NCI-H69 (cell line): ENCODE data around the gene LSM3.

ENCODE experiments used
- DNase-seq: peaks from one replicate; lab custom pipeline; 2025; lab: John Stamatoyannopoulos, UW

The LSM3 gene

DNA sequence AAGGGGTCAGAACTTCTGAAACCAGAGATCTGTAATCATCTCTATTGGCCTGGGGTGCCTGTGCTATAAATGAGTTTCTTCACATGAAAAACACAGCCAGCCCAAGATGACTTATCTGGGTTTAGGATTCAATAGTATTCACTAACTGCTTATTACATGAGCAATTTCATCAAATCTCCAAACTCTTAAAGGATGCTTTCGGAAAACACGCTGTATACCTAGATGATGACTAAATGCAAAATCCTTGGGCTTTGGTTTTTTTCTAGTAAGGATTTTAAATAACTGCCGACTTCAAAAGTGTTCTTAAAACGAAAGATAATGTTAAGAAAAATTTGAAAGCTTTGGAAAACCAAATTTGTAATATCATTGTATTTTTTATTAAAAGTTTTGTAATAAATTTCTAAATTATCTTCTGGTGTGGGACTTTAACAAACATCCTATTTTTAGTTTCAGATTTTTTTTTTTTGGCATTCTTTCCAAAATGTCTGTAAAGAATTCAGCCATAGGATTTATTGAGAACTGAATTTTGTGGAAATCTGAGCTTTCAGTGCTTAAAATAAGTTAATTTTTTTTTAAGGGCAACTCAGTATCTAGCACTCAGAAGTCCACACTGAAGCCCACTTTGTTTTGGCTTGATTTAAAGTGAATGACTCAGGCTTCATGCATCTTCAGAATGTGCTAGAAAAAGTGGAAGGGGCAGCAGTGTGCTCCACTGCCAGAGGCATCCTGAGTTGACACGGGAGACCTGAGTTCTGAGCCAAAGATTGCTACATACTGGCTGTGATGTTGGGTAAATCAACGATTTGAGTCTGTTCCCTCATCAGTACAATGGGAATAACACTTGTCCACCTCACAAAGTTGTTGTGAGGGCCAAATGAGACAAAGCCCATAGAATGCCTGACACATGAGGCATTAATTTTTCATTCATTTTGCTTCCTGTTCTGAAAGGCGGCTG, 35.1 kb upstream of the LSM3 start:
- DNase-seq = no peak

DNA sequence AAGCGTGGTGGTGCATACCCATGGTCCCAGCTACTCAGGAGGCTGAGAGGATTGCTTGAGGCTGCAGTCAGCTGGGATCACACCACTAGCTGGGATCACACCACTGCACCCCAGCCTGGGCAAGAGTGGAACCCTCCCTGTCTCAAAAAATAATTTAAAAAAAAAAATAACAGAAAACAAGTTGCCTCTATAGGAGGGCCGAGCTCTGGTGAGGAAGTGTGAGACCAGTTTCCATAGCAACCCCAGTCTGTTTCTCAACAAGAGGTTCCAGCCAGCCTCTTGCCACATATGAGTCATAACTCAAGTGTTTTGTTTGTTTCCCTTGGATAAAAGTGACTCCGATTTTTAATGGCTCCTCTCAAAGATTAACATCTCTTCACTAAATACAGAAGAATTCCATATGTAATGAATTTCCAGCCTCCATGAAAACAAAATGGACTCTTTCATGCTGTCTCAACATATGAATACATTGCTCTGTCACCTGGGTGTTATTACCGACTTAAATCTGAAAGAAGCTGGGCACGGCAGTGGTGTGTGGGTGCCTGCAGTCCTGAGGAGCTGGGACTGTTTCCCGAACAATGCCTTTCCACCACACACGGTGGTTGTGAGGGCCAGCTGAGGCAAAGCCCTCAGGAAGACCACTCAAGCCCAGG, 34.1 kb upstream of the LSM3 start:
- DNase-seq = peak; percentile 35

DNA sequence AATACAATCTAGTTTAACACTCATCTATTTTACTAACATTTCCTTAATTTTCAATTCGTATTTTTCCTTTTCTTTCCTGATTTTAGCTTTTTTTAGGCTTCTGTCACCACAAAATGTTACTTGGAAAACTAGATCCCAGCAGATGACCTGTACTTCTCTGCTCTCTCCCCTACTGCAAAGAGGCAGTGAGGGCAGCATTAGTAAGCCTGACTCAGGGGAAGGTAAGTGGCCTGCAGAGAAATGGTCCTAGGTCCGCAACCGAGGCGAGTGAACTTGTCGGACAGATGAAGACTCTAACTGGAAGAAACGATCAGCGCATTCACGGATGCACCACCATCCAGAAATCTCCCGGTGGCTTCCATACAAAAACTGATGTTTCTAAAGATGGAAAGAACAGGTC, 33.4 kb upstream of the LSM3 start:
- no peak for DNase-seq

DNA sequence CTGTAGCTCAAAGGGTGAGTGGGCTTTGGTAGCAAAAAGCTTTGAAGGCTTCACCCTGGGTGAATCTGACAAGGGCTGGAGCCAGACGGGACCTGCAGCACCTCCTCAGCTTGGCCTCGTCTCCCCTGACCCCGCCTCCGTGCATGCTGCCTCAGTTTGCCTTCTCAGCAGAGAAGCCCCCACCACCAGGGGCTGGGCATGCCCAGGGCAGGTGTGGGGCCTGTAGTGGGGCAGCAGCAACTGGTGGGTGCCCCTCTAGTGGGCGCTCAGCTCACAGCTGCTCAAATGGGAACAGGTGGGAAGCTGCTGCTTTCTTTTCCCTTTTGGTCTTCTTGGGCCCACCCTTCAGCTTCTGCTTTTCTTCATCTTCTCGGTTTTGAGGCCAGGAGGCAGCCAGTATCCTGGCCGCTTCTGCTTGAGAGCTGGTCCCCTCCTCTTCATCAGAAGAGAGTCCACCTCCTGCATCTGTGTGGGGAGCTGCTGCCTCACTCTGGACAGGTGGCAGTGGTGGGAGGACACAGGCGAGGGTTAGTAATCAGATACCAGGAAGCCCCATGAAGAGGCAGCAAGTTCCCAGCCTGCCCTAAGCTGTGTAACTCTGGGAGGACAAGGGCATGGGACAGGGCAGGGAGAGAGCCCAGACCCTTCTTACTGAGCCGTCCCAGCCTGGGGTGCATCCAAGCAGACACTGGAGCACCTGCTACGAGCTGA, 32.8 kb upstream of the LSM3 start:
- no peak for DNase-seq

DNA sequence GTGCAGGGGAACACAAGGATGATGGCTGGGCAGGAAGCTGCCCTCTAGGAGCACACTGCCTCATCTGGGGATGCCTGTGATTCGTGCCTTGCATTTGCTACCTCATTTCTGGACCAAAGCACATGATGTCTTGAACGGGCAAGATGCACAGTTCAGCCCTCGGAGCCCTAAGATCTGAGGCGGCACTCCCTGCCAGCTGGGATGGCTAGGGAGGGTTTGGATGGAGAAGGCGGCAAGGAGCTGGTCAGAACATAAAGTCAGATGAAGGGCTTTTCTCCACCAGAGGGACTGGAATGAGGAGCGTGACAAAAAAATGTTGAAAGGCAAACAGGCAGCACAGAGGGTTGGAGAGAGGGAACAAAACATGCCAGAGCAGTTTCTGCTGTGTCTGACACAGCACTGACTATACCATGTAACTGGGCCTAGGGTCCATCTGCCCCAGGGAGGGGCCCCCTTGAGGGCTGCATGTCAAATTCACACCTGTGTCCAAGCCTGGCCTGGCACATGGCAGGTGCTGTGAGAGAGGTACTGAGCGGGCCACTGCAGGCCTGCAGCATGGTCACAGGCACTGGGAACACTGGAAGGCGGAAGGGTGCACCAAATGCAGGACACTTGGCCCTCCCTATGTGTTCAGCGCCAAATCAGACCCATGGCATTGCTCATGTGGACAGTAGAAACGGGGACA, 32.1 kb upstream of the LSM3 start:
- no peak for DNase-seq

DNA sequence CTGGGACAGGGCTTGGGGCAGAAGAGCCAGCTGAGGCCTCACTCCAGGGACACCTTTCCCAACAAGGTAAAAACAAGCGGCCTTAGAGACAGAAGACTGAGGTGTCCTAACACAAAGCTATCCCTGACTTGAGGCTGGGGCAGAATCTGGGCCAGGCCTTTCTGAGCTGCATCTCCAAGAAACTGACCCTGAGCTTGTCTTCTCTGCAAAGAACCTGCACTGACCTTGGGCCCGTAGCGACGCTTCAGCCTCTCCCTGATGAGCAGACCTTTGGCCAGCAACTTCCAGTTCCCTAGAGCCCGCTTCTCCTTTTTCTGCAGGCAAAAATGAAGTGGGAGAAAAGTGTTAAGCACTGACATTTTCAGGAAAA, 31.6 kb upstream of the LSM3 start:
- DNase-seq = no peak

DNA sequence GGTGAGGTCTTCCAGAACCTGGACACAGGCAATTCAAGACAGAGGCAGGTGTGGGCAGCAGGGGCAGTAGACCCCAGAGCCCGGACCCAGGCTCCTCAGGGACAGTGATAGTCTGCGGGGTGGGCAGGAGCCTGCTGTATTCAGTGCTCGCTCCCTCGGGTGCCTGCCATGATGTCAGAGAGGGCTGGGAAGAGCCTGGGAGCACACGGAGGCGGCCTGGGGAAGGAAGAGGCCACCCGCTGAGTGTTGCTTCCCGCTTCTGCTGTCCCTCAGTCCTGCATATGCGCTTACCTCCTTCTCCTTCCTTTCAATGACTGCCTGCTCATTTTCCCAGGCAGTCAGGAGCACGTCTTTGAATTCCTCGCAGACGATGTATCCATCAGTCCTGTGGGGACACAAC, 31.0 kb upstream of the LSM3 start:
- DNase-seq = no peak

DNA sequence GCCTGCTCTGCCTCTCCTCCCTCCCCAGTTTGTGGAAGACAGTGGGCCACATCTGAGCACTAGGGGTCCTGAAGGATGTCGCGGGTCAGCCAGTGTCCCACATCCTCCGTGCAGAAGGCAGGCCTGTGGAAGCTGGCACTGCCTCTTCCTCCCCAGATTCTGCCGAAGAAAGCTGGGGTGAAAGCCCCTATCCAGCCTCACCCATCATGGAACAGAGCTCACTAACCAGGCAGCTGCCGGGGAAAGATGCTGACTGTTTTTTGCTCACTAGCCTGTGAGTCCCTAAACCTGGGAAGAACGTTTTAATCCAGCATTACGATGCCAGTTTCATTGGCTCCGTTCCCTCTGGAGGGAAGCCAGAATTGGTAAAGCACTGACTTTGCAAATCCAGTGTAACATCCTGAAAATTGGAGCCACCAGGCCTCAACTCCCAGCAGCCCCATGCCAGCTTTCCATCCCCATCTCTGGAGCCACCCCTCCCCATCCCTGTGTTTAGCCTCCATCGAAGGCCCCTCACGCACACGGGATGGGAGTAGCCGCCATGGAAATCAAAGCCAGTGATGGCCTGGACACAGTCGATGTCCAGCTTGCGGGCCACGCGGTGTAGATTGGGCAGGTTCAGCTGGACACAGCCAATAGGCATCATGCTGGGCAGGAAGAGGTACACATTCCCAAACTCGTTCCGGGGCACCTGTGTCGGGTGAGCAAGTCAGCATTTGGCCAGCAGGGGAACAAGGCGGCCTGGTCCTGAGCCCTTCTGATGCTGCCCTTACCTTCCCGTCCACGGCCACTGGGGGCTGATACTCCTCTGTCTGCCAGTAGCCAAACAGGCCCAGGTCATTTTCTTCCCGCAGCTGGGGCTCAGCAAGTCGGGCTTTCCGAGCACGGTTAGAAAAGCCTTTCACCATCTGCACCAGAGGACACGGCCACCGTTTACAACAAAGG, 30.3 kb upstream of the LSM3 start:
- no peak for DNase-seq

DNA sequence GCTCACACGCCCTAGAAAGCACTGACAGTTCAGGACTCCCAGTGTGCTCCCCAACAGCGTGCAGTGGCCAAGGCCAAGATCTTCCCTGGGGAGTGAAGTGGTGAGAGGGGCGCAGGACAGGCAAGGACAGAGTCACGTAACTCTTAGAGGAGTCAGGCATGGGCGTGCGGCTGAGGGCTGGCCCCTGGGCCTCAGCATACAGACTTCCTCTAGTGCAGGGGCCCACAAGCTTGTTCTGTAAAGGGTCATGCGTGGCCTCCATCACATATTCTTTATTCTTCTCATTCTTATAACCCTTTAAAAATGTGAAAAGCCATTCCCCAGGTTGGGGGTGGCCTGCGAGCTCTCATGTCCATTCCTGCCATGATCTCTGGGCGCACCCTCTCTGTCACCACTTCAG, 28.5 kb upstream of the LSM3 start:
- DNase-seq = no peak

DNA sequence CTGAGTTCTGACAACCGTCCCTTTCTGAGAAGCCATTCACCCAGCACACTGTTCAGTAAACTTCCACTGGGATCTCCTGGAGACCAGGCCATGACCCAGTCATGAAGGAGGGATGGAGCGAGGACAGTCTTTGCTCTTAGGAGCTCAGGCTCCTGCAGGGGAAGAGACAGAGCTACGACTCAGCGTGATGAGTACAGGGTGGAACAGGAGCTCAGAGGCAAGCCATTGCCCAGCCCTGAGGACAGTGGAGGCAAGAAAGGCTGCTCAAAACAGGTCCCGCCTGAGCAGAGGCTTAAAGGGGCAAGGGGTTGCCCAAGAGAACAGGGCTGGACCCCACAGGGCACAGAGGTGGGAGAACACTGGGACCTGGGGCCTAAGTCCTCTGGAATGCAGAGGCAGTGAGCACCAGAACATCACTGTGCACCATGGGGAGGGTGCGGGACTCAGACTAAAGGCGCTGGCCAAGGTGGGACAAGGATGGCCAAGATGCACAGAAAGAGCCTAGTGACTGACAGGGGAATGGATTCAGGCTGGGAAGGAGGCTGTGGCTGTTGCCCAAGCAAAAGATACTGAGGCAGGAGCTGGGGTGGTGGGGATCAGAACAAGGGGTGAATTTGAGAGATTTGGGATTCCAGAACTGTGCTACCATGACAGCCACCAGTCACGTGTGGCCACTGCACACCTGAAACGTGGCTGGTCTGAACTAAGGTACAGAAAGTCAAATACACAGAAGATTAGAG, 28.0 kb upstream of the LSM3 start:
- no peak for DNase-seq

DNA sequence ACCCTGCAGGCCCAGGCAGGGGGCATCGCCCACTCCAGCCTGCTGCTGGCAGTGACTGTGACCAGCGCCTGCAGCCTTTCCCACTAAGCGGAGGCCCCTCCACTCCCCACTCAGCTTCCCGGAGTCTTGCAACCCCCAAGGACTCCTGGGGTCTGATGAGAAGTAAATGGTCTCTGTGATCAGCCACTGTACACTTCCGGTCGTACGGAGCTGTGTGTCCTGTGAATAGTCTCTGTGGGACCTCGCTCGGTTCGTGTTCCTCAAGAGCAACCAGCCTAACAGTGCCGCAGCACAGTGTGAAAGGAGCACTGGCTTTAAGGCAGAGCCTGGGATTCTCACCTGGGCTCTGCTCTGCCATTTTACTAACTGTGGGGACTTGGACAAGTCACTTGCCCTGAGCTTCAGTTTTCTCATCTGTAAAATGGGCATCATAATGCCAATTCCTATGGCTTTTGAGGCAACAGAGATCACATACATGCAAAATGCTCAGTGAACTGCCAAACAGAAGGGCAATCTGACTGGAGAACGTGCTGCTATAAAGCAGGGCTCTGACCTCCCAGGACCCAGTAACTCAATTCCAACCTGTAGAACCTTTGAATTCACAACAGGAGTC, 27.0 kb upstream of the LSM3 start:
- no peak for DNase-seq

DNA sequence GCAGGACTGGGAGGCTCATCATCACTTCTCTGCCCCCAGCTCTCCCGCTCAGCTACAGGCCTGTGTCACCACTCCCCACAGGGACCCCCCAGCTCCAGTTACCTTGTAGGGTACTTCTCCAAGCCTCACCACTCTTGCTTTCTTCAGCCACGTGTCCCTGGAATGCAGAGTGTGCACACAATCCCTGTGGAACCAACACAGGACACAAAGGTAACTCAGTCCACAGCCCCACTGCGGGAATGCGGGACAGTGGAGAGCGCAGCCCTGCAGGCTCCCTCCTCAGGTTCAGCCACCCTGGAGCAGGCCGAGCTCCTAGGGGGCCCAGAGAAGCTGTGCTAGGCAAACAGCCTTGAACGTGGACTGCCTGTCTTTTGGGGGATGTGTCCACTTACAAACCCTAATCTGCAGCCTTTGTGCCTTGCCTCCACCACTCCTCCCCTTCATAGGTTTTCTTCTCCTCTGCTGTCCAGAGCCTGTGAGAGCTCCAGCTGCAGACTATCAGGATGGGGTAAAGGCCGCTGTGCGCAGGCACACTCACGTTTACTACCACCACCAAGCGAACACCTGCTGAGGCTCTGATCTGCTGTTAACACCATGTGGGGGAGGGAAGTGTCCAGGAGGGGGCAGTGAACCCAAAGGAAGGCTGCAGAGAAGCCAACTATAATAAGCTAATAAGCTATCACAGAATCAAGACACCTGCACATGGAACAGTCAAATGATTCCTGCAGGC, 26.2 kb upstream of the LSM3 start:
- DNase-seq = no peak

DNA sequence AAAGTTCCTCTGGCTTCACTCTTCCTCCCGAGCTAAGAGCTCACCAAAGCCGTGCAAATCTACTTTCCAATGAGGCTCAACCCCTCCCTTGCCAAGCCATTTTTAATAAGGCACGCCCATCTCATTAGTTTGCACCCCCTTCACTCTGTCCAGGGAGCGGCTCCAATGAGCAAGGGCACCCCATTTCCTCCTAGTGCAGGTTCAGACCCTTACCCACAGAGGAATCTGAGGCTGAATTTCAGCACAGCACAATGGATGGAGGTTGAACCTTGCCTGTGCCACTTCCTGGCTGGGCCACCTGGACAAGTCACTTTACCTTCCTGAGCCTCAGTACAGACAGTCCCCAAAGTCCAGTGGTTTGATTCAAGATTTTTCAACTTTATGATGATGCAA, 25.7 kb upstream of the LSM3 start:
- DNase-seq = no peak

DNA sequence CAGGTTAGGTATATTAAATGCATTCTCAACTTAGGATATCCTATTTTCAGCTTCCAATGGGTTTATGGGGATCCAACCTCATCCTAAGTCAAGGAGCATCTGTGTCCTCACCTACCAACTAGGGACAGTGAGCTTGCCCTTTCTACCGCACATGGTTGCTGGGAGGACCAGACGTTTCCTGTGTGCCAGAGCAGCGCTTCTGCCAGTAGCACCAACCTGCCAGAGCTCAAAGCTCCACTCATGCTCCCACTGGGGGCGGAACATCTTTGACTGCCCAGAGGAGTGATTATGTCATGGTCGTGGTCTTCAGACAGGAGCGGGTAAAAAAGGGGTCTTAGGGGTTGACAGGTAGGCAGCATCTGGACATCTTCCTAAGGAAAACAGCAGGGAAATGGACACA, 25.0 kb upstream of the LSM3 start:
- DNase-seq = no peak

DNA sequence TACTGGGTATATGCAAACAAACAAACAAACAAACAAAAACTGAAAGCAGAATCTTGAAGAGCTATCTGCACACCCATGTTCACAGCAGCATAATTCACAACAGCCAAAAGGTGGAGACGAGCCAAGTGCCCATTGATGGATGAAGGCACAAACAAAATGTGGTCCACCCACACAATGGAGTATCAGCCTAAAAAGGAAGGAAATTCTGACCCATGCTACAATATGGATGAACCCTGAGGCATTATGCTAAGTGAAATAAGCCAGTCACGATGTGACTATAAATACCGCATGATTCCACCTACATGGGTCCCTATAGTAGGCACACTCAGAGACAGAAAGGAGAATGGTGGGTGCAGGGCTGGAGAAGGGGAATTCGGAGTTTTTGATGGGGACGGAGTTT, 24.3 kb upstream of the LSM3 start:
- no peak for DNase-seq

DNA sequence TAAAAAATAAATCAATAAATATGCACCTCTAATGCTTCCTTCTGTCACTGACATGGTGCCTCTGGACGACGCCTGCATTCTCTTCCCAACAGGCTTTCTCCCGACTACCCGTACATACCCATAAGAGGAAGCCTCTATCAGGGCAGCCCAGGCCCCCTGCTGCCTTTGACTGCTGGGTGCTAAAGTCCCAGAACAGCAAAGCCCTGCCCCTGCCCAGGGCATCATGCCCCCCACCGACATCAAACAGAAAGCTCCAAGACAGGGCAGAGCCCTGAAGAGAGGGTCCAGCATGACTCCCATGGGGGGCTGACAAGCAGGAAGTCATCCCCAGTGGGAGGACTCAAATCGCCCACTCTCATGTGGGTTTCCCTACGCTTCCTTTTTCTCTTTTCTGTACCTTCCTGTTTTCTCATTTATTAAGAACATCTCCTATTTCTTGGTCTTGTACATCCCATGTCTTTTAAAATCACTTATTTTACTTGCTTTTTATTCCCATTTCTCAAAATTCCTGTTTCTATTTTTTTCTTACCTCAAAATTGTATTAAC, 23.6 kb upstream of the LSM3 start:
- DNase-seq = no peak

DNA sequence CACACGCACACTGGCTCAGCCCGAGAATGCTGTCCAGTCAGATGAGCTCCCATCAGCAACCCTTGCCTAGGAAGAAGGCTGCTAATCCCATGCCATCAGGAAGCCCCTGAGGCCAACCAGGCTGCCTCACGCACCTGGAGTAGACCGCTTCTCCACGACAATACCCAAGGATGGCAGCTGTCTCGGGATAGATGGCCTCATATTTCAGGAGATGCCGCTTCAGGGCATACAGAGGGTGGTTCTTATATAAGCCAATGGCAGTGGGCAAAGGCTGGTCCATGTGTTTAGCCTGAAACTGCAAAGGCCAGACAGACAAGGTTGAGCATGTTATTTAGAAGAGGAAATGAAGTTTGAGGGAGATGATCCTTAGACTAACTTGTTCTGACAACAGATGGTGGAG, 22.4 kb upstream of the LSM3 start:
- no peak for DNase-seq

DNA sequence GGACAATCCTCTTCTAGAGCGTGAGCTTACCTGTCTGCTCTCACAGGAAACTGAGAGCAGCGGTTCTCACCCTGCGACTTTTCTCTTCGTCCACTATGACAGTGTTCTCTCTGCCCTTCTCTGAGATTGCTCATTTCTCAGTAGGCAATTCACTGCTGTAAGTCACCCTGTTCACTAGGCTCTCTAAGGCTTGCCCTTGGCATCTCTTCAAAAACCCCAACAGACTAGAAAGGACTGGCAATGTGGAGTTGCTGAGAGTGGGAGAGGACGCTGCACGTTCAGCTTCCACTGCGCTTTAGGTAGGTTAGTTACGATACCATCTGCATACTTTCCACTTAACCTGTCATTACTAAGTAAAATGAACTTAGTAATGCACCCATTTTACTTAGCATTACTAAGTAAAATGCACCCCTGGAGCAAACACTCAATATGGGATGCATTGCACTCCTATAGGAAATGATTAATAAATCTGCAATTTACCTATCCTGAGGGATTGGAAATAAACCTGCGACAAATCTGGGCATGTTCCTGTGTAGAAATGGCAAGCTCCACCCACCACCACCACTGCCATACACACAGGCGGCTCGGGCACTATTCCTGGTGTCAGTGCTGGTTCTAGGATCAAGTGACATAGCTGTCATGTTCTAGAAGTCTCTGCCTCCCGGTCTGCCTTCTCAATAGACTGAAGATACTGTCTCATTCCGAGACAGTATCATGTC, 21.6 kb upstream of the LSM3 start:
- no peak for DNase-seq
